Natural killer cell (primary cell): Measurements from ENCODE around the gene FSTL4. TPM values are rescaled to one million over a fixed set of nuclear protein-coding genes. Genes with fewer than 3 reads are reported as not detected.

ENCODE experiments used
- ATAC-seq, 3 donors: fragments of 150-1000 bp in 2 of 3; fragments of 200-7000 bp in 1 of 3; cut with Tn5 transposase; 1 replicate in 1 of 3; 2 replicates in 2 of 3; pipeline ENCODE4 v1.10.0; 2021; ENCODE audit warnings: mild to moderate bottlenecking in 2 of 3, moderate library complexity in 2 of 3
- DNase-seq, 2 donors: peaks; one replicate each; pipeline versions ENCODE4 v3.0.0 to v3.0.0-alpha.2; 2013 to 2021; ENCODE audit warnings: mixed read lengths in 1 of 2
- H3K27ac ChIP-seq: one replicate; pipeline ENCODE4 v1.5.1; 2013; ENCODE audit warnings: mild to moderate bottlenecking, low read length
- H3K27me3 ChIP-seq: one replicate; pipeline ENCODE4 v1.6.1; 2013; ENCODE audit warnings: low read length; ENCODE audit not compliant: control insufficient read depth, insufficient read depth
- H3K36me3 ChIP-seq: one replicate; pipeline ENCODE4 v1.6.1; 2013; ENCODE audit warnings: low read length; ENCODE audit not compliant: control insufficient read depth, insufficient read depth
- H3K4me1 ChIP-seq: one replicate; pipeline ENCODE4 v1.6.1; 2013; ENCODE audit warnings: low read length; ENCODE audit not compliant: control insufficient read depth, insufficient read depth
- H3K4me3 ChIP-seq: one replicate; pipeline ENCODE4 v1.5.1; 2013; ENCODE audit warnings: low read length
- H3K9me3 ChIP-seq: one replicate; pipeline ENCODE4 v1.6.1; 2013; ENCODE audit warnings: low read length; ENCODE audit not compliant: control insufficient read depth, insufficient read depth
- H3K27ac Mint-ChIP-seq, 2 donors: one replicate each; pipeline ENCODE4 v1.8.0; 2022; ENCODE audit warnings: mild to moderate bottlenecking in 2 of 2, mixed read lengths in 2 of 2, moderate library complexity in 1 of 2
- H3K27me3 Mint-ChIP-seq, 2 donors: one replicate each; pipeline ENCODE4 v1.8.0; 2022; ENCODE audit warnings: low read depth in 2 of 2, mixed read lengths in 2 of 2
- H3K36me3 Mint-ChIP-seq: one replicate; pipeline ENCODE4 v1.8.0; 2022; ENCODE audit warnings: mixed read lengths
- H3K4me1 Mint-ChIP-seq, 2 donors: one replicate each; pipeline ENCODE4 v1.8.0; 2022; ENCODE audit warnings: mixed read lengths in 2 of 2
- H3K4me3 Mint-ChIP-seq: one replicate; pipeline ENCODE4 v1.8.0; 2022; ENCODE audit warnings: mild to moderate bottlenecking, moderate library complexity, mixed read lengths
- H3K9me3 Mint-ChIP-seq, 2 donors: one replicate each; pipeline ENCODE4 v1.8.0; 2022; ENCODE audit warnings: mixed read lengths in 2 of 2
- CTCF ChIP-seq: fragments of 200-600 bp; IDR thresholded peaks from one replicate; pipeline ENCODE4 v1.8.0; 2022; ENCODE audit warnings: antibody characterized with exemption
- WGBS: methylation state at CpG from one replicate; pipeline ENCODE4 v1.1.7; 2013; ENCODE audit warnings: missing lambda C conversion rate; ENCODE audit not compliant: insufficient coverage; 5-methylcytosine and 5-hydroxymethylcytosine counted together
- intact Hi-C: fragments of 100-400 bp; cut with micrococcal nuclease; formaldehyde crosslinking; loops from one replicate; pipeline ENCODE4 v1.14.2; 2022
- total RNA-seq, 4 donors: library from RNA; stranded (reverse); fragments of 120-200 nt in 1 of 4; gene quantifications; one replicate each; pipeline versions ENCODE4 v1.2.3 to v1.2.4, GENCODE V29; 2013 to 2022

The FSTL4 gene
- total RNA-seq, 3 donors from 2014 or later (not counting 1 experiment from before 2014, with no cell fraction given): 0.11 to 0.75 (median 0.55) TPM

GRCh38 chr5:133468596-133468995 lies 143.7 kb downstream of the FSTL4 start:
- H3K36me3 ChIP-seq: no peaks in the 10 kb centered on the region
- ATAC-seq (no peak), DNase-seq (no peak)
- Mint-ChIP-seq H3K4me3 (no peak overlapping the region), H3K27me3 (peaks cover 0 to 4% of the 10 kb centered on the region in 2 donors), H3K36me3 (no peaks in the 10 kb centered on the region), H3K9me3 (no peaks in the 10 kb centered on the region), H3K27ac (no peak overlapping the region), H3K4me1 (peaks cover 3 to 9% of the 10 kb centered on the region in 2 donors)
- intact Hi-C loops: no loop called here
- no peak overlapping the region for H3K4me3 ChIP-seq
- H3K27me3 ChIP-seq: no peaks in the 10 kb centered on the region
- H3K9me3 ChIP-seq: no peaks in the 10 kb centered on the region
- 93% methylated on average over 5 of the region's 6 CpGs for WGBS
- no peak for TF ChIP-seq CTCF
- peak overlapping the region; percentile 65 for H3K27ac ChIP-seq
- peaks cover 46% of the 10 kb centered on the region for H3K4me1 ChIP-seq

- Mint-ChIP-seq H3K27me3 (no peaks in the 10 kb centered on the region), H3K4me3 (no peak overlapping the region), H3K9me3 (no peaks in the 10 kb centered on the region), H3K27ac (no peak overlapping the region), H3K36me3 (no peaks in the 10 kb centered on the region), H3K4me1 (peaks cover 0 to 9% of the 10 kb centered on the region in 2 donors)
- Histone ChIP-seq H3K9me3 (no peaks in the 10 kb centered on the region), H3K27ac (peak overlapping the region; percentile 65), H3K4me1 (peaks cover 46% of the 10 kb centered on the region), H3K27me3 (no peaks in the 10 kb centered on the region), H3K4me3 (no peak overlapping the region), H3K36me3 (no peaks in the 10 kb centered on the region)
- 89% methylated on average over 2 of the region's 4 CpGs for WGBS
- ATAC-seq (no peak), DNase-seq (no peak)
- intact Hi-C loops: no loop called here
- no peak for TF ChIP-seq CTCF
These were observed 144.4 kb downstream of the FSTL4 start for GRCh38 chr5:133467826-133468463.

GRCh38 chr5:133467335-133467779 lies 145.0 kb downstream of the FSTL4 start:
- 17% methylated on average over 7 of the region's 7 CpGs for WGBS
- no peak for TF ChIP-seq CTCF
- intact Hi-C loops: no loop called here
- no peaks in the 10 kb centered on the region for H3K9me3 ChIP-seq
- Mint-ChIP-seq H3K27me3 (no peaks in the 10 kb centered on the region), H3K36me3 (no peaks in the 10 kb centered on the region), H3K9me3 (no peaks in the 10 kb centered on the region), H3K27ac (no peak overlapping the region), H3K4me3 (no peak overlapping the region), H3K4me1 (peaks cover 0 to 9% of the 10 kb centered on the region in 2 donors)
- peaks cover 46% of the 10 kb centered on the region for H3K4me1 ChIP-seq
- no peaks in the 10 kb centered on the region for H3K27me3 ChIP-seq
- H3K27ac ChIP-seq: peak overlapping the region; percentile 65
- H3K36me3 ChIP-seq: no peaks in the 10 kb centered on the region
- ATAC-seq: peak; percentile 78 to 86 (median 80)
- H3K4me3 ChIP-seq: no peak overlapping the region
- peak in 1 of 2 donors; percentile 57 for DNase-seq
